ENCODE measurements around the gene MOV10.
"Not testable (repeated sequence)": the region's sequence is repeated elsewhere in the genome, so short reads cannot be mapped to it uniquely, and the experiment has no call there.

MOV10 gene, protein sequence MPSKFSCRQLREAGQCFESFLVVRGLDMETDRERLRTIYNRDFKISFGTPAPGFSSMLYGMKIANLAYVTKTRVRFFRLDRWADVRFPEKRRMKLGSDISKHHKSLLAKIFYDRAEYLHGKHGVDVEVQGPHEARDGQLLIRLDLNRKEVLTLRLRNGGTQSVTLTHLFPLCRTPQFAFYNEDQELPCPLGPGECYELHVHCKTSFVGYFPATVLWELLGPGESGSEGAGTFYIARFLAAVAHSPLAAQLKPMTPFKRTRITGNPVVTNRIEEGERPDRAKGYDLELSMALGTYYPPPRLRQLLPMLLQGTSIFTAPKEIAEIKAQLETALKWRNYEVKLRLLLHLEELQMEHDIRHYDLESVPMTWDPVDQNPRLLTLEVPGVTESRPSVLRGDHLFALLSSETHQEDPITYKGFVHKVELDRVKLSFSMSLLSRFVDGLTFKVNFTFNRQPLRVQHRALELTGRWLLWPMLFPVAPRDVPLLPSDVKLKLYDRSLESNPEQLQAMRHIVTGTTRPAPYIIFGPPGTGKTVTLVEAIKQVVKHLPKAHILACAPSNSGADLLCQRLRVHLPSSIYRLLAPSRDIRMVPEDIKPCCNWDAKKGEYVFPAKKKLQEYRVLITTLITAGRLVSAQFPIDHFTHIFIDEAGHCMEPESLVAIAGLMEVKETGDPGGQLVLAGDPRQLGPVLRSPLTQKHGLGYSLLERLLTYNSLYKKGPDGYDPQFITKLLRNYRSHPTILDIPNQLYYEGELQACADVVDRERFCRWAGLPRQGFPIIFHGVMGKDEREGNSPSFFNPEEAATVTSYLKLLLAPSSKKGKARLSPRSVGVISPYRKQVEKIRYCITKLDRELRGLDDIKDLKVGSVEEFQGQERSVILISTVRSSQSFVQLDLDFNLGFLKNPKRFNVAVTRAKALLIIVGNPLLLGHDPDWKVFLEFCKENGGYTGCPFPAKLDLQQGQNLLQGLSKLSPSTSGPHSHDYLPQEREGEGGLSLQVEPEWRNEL

DNA sequence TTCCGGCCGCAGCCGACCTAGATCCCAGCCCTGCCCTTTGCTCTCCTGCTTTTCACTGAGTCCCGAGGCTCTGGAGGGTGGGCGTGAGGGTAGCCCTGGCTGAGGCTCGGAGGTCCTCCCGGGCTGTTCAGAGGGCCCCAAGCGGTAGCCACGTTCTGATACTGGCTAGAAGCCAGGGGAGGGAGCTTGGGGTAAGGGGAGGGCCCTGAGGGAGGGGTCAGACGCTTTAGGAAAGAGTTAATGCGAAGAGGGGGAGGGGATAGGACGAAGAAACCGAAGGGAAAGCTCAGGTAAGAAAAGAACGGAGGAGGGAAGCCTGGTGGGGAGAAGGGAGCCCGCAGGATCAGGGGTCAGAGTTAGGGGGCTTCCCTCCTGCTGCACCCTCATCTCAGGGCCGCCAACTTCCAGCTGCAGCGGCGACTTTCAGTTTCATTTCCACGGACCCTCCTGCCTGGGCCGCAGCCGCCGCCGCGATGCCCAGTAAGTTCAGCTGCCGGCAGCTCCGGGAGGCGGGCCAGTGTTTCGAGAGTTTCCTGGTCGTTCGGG lies at the start of gene MOV10:
Gene MOV10, plus strand, starts transcription at position 220 of the 546 bp plus-strand sequence. Its CDS starts 254 bp downstream, at position 474.
- DNase-seq (ENCODE audit: low spot score), result peak; percentile 42

DNA sequence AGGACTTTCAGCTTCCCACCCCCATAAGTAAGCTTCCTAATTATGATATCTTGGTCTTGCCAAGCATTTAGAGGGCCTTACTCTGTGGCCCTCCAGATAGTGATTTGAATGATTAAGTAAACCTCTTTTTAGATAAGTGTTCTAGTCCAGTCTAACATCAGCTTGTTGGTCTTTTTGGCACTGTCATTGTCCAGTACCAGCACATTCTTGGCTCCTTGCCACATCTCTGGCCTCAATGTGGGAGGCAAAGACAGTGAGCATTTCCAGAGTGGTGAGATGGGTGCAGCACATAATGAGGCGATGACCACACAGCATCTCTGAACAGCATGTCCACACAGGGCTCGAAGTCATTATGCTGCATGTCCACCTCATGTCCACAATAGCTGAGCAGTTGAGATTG lies 48.8 kb upstream of the MOV10 start:
- peak; percentile 21 for DNase-seq (ENCODE audit: low spot score)

GRCh38 chr1:112626193-112626592 lies 48.3 kb upstream of the MOV10 start:
- DNase-seq (ENCODE audit: low spot score), result no peak

DNA sequence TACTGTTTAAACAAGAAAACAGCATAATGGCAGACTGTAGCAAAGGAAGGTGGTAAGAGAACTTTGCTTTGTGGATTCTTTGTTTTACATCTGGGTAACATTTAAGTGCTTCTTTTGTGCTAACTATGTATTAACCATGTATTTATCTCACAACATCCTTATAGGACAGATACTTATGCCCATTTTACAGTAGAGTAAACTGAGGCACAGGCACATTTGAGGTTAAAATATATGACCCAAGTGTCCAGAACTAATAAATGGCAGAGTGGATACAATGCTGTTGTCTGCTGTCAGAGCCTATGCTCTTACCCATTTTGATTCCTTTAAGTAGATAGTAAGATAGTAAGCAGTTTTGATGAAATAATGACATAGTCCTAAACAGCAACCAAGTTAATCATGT lies 47.6 kb upstream of the MOV10 start:
- DNase-seq (ENCODE audit: low spot score), result no peak

GRCh38 chr1:112628516-112628915 lies 45.9 kb upstream of the MOV10 start:
- no peak for DNase-seq (ENCODE audit: low spot score)

DNA sequence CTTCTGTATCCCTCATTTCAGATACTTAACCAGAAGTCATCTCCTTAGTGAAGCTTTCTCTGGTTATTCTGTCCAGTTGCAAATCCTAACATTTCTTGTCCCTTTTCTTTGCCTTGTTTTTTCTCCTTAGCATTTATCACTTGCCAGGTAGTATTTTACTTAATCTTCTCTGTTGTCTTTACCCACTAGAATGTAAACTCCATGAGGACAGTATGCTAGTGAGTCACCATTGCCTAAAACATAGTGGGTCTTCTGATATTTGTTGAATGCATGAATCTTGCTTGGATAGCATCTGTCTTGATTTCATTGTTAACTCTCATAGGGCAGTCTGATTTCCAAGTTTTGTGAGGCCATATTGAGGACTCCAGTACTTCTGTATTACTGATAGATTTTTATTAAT lies 45.2 kb upstream of the MOV10 start:
- DNase-seq (ENCODE audit: low spot score), result no peak

DNA sequence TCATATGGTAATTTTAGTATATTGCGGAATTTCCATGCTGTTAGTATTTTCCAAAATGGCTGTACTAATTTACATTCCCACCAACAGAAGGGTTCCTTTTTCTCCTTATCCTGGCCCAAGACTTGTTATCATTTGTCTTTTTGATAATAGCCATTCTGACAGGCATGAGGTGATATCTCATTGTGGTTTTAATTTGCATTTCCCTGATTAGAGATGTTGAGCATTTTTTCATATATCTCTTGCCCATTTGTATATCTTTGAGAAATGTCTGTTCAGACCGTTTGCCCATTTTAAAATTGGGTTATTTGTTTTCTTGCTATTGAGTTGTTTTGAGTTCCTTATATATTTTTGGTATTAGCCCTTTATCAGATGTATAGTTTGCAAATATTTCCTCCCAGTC lies 40.8 kb upstream of the MOV10 start:
- no peak for DNase-seq (ENCODE audit: low spot score)

DNA sequence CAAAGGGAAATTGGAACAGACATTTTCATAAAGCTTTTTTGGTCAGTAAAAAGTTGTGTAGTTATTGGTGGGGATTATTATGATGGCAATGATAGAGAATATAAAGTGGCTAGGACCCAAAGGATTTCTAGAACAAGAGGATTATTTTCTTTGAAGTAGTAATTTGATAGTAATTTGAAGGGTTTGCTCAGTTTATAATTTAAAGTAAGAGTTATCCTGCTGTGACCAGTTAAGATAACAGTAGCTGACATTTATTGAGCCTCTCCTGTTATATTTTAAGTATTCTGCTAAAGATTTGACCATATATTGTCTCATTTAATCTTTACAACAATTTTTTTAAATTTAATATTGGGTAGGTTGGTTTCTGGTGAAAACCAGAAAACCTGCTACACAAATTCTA lies 40.1 kb upstream of the MOV10 start:
- no peak for DNase-seq (ENCODE audit: low spot score)

- no peak for DNase-seq (ENCODE audit: low spot score)
Measured at GRCh38 chr1:112636056-112636455, 38.4 kb upstream of the MOV10 start.

- peak; percentile 45 for DNase-seq (ENCODE audit: low spot score)
Measured at GRCh38 chr1:112636597-112637253, 37.7 kb upstream of the MOV10 start.

GRCh38 chr1:112637254-112638109 lies 37.0 kb upstream of the MOV10 start:
- DNase-seq (ENCODE audit: low spot score), result peak; percentile 77

DNA sequence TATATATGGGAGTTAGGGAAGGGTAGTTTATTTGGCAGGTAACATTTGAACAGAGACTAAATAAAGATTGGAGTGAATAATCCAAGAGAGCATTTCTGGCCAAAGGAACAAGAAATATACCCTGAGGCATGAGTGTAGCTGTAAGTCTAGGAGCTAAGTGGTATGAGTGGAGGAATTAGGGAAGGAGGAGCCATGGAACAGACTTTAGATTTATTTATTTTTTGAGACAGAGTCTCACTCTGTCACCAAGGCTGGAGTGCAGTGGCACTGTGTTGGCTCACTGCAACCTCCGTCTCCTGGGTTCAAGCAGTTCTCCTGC lies 36.4 kb upstream of the MOV10 start:
- no peak for DNase-seq (ENCODE audit: low spot score)

DNA sequence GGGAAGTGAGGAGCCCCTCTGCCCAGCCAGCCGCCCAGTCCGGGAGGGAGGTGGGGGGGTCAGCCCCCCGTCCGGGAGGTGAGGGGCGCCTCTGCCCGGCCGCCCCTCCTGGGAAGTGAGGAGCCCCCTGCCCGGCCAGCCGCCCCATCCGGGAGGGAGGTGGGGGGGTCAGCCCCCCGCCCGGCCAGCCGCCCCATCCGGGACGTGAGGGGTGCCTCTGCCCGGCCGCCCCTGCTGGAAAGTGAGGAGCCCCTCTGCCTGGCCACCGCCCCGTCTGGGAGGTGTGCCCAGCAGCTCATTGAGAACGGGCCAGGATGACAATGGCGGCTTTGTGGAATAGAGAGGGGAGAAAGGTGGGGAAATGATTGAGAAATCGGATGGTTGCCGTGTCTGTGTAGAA lies 34.0 kb upstream of the MOV10 start:
- not testable (repeated sequence) for DNase-seq (ENCODE audit: low spot score)

DNA sequence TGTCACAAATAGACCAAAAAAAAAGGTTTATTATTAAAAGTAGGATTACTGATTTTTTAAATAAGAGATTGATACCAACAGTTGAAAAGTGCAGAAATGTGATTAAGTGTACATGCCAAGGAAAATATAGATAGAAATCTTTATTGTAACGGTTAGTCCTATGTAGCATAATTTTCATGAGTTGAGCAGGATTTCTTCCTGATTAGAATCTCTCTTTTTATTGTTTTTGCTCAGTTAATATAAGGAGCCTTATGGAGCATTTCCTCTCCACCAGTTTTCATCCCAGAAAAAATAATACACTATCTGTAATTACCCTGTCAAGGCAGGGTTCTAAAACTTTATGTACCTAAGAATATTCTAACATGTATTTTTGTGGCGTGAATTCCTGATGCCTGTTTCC lies 31.4 kb upstream of the MOV10 start:
- DNase-seq (ENCODE audit: low spot score), result no peak

GRCh38 chr1:112646225-112646624 lies 28.2 kb upstream of the MOV10 start:
- no peak for DNase-seq (ENCODE audit: low spot score)

GRCh38 chr1:112651205-112651604 lies 23.3 kb upstream of the MOV10 start:
- DNase-seq (ENCODE audit: low spot score), result no peak

GRCh38 chr1:112665857-112666256 lies 8.6 kb upstream of the MOV10 start:
- no peak for DNase-seq (ENCODE audit: low spot score)

DNA sequence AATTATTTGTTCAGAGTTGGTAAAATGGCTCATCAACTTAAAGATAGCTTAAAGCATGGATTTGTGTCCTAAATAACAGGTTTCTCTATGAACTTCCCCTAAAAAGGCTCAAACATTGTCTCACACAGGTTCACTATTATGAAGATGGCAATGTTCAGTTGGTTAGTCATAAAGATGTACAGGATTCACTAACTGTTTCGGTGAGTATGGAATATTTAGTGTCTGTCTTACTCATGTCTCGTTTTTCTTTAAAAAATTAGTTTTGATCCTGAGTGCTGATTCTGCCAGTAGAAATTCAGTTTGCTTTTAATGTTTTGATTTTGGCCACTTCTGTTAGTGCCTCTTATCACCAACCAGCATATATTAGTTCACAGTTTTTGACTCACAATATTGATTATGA lies 7.5 kb upstream of the MOV10 start:
- DNase-seq (ENCODE audit: low spot score), result no peak

DNA sequence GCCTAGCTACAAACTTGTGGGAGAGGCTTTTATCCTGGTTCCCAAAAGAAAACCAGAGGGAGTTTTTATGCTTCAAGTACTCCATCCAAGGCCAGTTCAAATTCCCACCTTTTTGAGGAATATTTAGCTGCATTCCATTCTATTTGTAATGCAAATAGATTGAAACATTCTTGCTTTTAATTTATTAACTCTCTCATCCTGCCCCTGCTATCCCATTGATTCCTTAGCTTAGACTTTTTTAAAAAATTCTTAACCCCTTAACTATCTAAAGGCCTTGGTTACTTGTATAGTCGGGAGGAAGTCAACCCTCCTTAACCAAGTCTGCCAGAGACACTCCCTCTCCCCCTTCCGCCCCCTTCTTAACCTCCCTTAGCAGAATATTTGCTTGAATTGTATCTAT lies 2.5 kb upstream of the MOV10 start:
- no peak for DNase-seq (ENCODE audit: low spot score)

DNA sequence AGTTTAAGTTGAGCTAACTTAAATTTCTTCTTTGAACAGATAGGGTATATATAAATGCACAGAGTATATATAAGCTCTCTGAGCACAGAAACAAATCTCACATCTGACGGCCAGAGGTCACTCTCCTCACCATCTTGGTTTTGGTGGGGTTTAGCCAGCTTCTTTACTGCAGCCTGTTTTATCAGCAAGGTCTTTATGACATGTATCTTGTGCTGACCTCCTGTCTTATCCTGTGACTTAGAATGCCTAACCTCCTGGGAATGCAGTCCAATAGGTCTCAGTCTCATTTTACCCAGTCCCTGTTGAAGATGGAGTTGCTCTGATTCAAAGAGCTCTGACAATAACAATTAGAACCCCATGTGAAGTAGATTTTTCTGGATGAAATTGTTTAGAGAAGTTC lies 1.6 kb upstream of the MOV10 start:
- no peak for DNase-seq (ENCODE audit: low spot score)

Measured in putamen (tissue), 1 donor.